PC-3 (cell line): ENCODE measurements around the gene MRAS. TPM values are rescaled to one million over a fixed set of nuclear protein-coding genes. Genes with fewer than 3 reads are reported as not detected.

ENCODE experiments used
- ATAC-seq: fragments of 200-7000 bp; cut with Tn5 transposase; 2 replicates; pipeline ENCODE4 v1.9.1; 2020; ENCODE audit warnings: mild to moderate bottlenecking, moderate library complexity
- BruUV-seq: library from RNA; stranded (reverse); fragments of 400-500 nt; replicated peaks from 2 replicates; lab custom pipeline; 2021; lab: Mats Ljungman, UMichigan
- CTCF ChIA-PET: fragments of 300-600 bp; sonication (Branson Sonifier 250); formaldehyde crosslinking; loops from one replicate; lab custom pipeline; 2022; ENCODE audit warnings: antibody characterized with exemption; lab: Charles Lee
- POLR2A ChIA-PET: fragments of 300-600 bp; sonication (Branson Sonifier 250); formaldehyde crosslinking; loops from one replicate; lab custom pipeline; 2022; ENCODE audit warnings: antibody characterized with exemption; ENCODE audit not compliant: unreplicated experiment; lab: Charles Lee
- DNase-seq: peaks from one replicate; pipeline ENCODE4 v3.0.0-alpha.2; 2015
- H2AFZ ChIP-seq: fragments of 300-600 bp; sonication (generic); 2 replicates; pipeline ENCODE4 v1.6.0; 2016; ENCODE audit warnings: antibody characterized with exemption, low read length
- H3F3A ChIP-seq: fragments of 300-600 bp; sonication (generic); one replicate; pipeline ENCODE4 v1.6.0; 2017; ENCODE audit warnings: antibody characterized with exemption, low read length, control low read depth, mild to moderate bottlenecking; ENCODE audit not compliant: unreplicated experiment
- H3K27ac ChIP-seq: fragments of 300-600 bp; sonication (generic); 2 replicates; pipeline ENCODE4 v1.5.1; 2016; ENCODE audit warnings: mild to moderate bottlenecking, low read length
- H3K27me3 ChIP-seq: fragments of 300-600 bp; sonication (generic); 2 replicates; pipeline ENCODE4 v1.6.1; 2016; ENCODE audit warnings: low read length, mixed read lengths
- H3K36me3 ChIP-seq: fragments of 300-600 bp; sonication (generic); 2 replicates; pipeline ENCODE4 v1.6.1; 2016; ENCODE audit warnings: low read depth, mixed run types, low read length, mixed read lengths
- H3K4me1 ChIP-seq: fragments of 300-600 bp; sonication (generic); 2 replicates; pipeline ENCODE4 v1.5.1; 2016; ENCODE audit warnings: low read length; ENCODE audit not compliant: insufficient read depth
- H3K4me2 ChIP-seq: fragments of 300-600 bp; sonication (generic); 2 replicates; pipeline ENCODE4 v1.6.0; 2016; ENCODE audit warnings: low read length
- H3K4me3 ChIP-seq: fragments of 300-600 bp; sonication (generic); 2 replicates; pipeline ENCODE4 v1.5.1; 2016; ENCODE audit warnings: mild to moderate bottlenecking, low read length, mixed read lengths
- H3K79me2 ChIP-seq: fragments of 300-600 bp; sonication (generic); 2 replicates; pipeline ENCODE4 v1.6.1; 2017; ENCODE audit warnings: low read length, mixed read lengths
- H3K9ac ChIP-seq: fragments of 300-600 bp; sonication (generic); 2 replicates; pipeline ENCODE4 v1.6.0; 2016; ENCODE audit warnings: mild to moderate bottlenecking, low read length
- H3K9me2 ChIP-seq: fragments of 300-600 bp; sonication (generic); replicated peaks from 2 replicates; pipeline ENCODE4 v1.6.1; 2016; ENCODE audit warnings: mixed run types, low read length, mixed read lengths
- H3K9me3 ChIP-seq: fragments of 300-600 bp; sonication (generic); 2 replicates; pipeline ENCODE4 v1.6.1; 2016; ENCODE audit warnings: low read length, mixed read lengths
- H4K20me1 ChIP-seq: fragments of 300-600 bp; sonication (generic); 2 replicates; pipeline ENCODE4 v1.6.1; 2016; ENCODE audit warnings: low read length, mixed read lengths
- CTCF ChIP-seq: fragments of 300-600 bp; sonication (generic); conservative IDR thresholded peaks from 2 replicates; pipeline ENCODE4 v1.5.1; 2017; ENCODE audit warnings: antibody characterized with exemption, low read depth, mild to moderate bottlenecking, low read length
- EZH2 ChIP-seq: fragments of 300-600 bp; sonication (generic); IDR thresholded peaks from one replicate; pipeline ENCODE4 v1.6.1; 2017; ENCODE audit warnings: antibody characterized with exemption, mild to moderate bottlenecking, low read length; ENCODE audit not compliant: unreplicated experiment
- EZH2phosphoT487 ChIP-seq: fragments of 300-600 bp; sonication (generic); IDR thresholded peaks from 2 replicates; pipeline ENCODE4 v1.6.1; 2018; ENCODE audit warnings: mild to moderate bottlenecking, antibody characterized with exemption, low read length, borderline replicate concordance
- intact Hi-C: fragments of 100-400 bp; cut with micrococcal nuclease; formaldehyde crosslinking; loops from 2 replicates; pipeline ENCODE4 v1.9.0; 2023
- total RNA-seq: library from RNA; depleted of rRNA; stranded (reverse); fragments of >200 nt; gene quantifications from 2 replicates; pipeline ENCODE4 v1.2.3, GENCODE V29; 2014

The MRAS gene
- total RNA-seq, 1 experiment from 2014 or later, result 2.8 TPM

GRCh38 chr3:138449490-138449889 lies 101.1 kb downstream of the MRAS start:
- ATAC-seq (no peak), DNase-seq (peak; percentile 31)
- no peaks in the 10 kb centered on the region for H3K27me3 ChIP-seq
- no peaks in the 10 kb centered on the region for H3K4me1 ChIP-seq
- no peak overlapping the region for H3K9ac ChIP-seq
- H3K9me3 ChIP-seq, result no peaks in the 10 kb centered on the region
- no peaks in the 10 kb centered on the region for H3K79me2 ChIP-seq
- intact Hi-C loops, result no loop called here
- no peak overlapping the region for H3K27ac ChIP-seq
- no peaks in the 10 kb centered on the region for H3K9me2 ChIP-seq
- H4K20me1 ChIP-seq, result no peaks in the 10 kb centered on the region
- H2AFZ ChIP-seq, result no peak overlapping the region
- CTCF ChIA-PET, result no interaction called here
- no peak for TF ChIP-seq CTCF
- no peaks in the 10 kb centered on the region for H3F3A ChIP-seq
- H3K4me3 ChIP-seq, result no peak overlapping the region
- POLR2A ChIA-PET, result interaction anchor here (0.8 kb wide), 1 partner anchor 33 kb away, joined by 4 read pairs; no protein-coding TSS in a partner anchor
- no peaks in the 10 kb centered on the region for H3K36me3 ChIP-seq
- no TSS peak for BruUV-seq
- H3K4me2 ChIP-seq, result no peak overlapping the region

- no peak overlapping the region for H3K9ac ChIP-seq
- no peaks in the 10 kb centered on the region for H3K36me3 ChIP-seq
- TF ChIP-seq EZH2phosphoT487 (no peak), CTCF (no peak), EZH2 (no peak)
- DNase-seq (no peak), ATAC-seq (no peak)
- ChIA-PET CTCF (no interaction called here), POLR2A (no interaction called here)
- no peak overlapping the region for H3K4me2 ChIP-seq
- H2AFZ ChIP-seq, result no peak overlapping the region
- intact Hi-C loops, result no loop called here
- H3K9me2 ChIP-seq, result no peaks in the 10 kb centered on the region
- BruUV-seq, result no TSS peak
- H3K9me3 ChIP-seq, result no peaks in the 10 kb centered on the region
- no peaks in the 10 kb centered on the region for H3K4me1 ChIP-seq
- H4K20me1 ChIP-seq, result no peaks in the 10 kb centered on the region
- H3F3A ChIP-seq, result no peaks in the 10 kb centered on the region
- no peaks in the 10 kb centered on the region for H3K79me2 ChIP-seq
- no peaks in the 10 kb centered on the region for H3K27me3 ChIP-seq
- H3K4me3 ChIP-seq, result no peak overlapping the region
- no peak overlapping the region for H3K27ac ChIP-seq
Measured at GRCh38 chr3:138450181-138450580, 101.8 kb downstream of the MRAS start.

GRCh38 chr3:138450704-138451424 lies 102.5 kb downstream of the MRAS start:
- ChIA-PET CTCF (no interaction called here), POLR2A (no interaction called here)
- H3K4me1 ChIP-seq, result no peaks in the 10 kb centered on the region
- H3K4me3 ChIP-seq, result no peak overlapping the region
- ATAC-seq, result no peak
- no peak overlapping the region for H3K9ac ChIP-seq
- DNase-seq, result no peak
- no peaks in the 10 kb centered on the region for H3K36me3 ChIP-seq
- H3K4me2 ChIP-seq, result no peak overlapping the region
- no peak overlapping the region for H2AFZ ChIP-seq
- TF ChIP-seq EZH2 (no peak), CTCF (no peak), EZH2phosphoT487 (no peak)
- no peaks in the 10 kb centered on the region for H4K20me1 ChIP-seq
- BruUV-seq, result no TSS peak
- H3K9me3 ChIP-seq, result no peaks in the 10 kb centered on the region
- H3K9me2 ChIP-seq, result no peaks in the 10 kb centered on the region
- H3F3A ChIP-seq, result no peaks in the 10 kb centered on the region
- no peaks in the 10 kb centered on the region for H3K27me3 ChIP-seq
- no peak overlapping the region for H3K27ac ChIP-seq
- H3K79me2 ChIP-seq, result no peaks in the 10 kb centered on the region
- intact Hi-C loops, result no loop called here
